Lower leg skin (tissue), 3 donors: ENCODE data around the gene RPL41.

ENCODE experiments used
- CTCF ChIP-seq, 3 donors: fragments of 450-650 bp; IDR thresholded peaks; one replicate each; pipeline ENCODE4 v1.5.1; 2016; ENCODE audit warnings: antibody characterized with exemption in 3 of 3, mild to moderate bottlenecking in 3 of 3, moderate library complexity in 2 of 3
- POLR2A ChIP-seq, 2 donors: fragments of 450-650 bp; IDR thresholded peaks; one replicate each; pipeline ENCODE4 v1.6.1; 2016 to 2017; ENCODE audit warnings: antibody characterized with exemption in 2 of 2, mild to moderate bottlenecking in 1 of 2, moderate library complexity in 1 of 2

GRCh38 chr12:56115329-56115728 lies 1.1 kb upstream of the RPL41 start:
- TF ChIP-seq CTCF (IDR thresholded peaks at IDR 0.05): no peak
- no peak for TF ChIP-seq POLR2A (IDR thresholded peaks at IDR 0.05)
